ENCODE data around the gene HACD2.

DNA sequence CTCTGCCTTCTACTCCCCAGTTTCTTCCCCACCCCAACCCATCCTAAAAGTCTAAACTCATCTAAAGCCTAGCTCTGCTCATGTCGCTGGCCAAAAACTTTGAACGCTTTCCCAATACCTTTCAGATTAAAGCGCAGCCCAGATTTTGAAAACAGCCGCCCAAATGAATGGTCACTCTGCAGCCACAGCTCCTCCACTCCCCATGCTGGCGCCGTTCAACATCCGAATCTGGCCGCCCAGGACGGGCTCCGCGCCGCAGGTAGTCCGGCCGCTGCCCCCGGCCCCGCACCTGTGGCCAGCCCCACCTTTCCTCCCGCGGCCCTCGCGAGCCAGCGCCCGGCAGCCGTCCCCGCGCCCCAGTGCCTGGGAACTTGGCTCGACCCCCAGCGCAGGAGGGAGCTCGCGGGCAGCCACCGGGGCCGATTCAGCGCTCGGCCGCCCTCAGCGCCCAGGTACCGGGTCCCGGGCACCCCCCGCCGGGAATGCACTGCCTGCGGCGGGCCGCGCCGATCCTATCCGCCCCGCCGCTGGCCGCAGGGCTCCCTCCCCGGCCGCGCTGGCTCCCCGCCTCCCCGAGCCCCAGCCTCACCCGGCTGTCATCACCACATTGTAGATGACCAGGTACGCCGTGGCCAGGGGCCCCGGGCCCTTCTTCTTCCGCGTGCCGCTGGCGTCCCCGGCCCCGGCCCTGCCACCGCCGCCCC, 417 bp downstream of the HACD2 start:
- TF ChIP-seq, protein P1, sequence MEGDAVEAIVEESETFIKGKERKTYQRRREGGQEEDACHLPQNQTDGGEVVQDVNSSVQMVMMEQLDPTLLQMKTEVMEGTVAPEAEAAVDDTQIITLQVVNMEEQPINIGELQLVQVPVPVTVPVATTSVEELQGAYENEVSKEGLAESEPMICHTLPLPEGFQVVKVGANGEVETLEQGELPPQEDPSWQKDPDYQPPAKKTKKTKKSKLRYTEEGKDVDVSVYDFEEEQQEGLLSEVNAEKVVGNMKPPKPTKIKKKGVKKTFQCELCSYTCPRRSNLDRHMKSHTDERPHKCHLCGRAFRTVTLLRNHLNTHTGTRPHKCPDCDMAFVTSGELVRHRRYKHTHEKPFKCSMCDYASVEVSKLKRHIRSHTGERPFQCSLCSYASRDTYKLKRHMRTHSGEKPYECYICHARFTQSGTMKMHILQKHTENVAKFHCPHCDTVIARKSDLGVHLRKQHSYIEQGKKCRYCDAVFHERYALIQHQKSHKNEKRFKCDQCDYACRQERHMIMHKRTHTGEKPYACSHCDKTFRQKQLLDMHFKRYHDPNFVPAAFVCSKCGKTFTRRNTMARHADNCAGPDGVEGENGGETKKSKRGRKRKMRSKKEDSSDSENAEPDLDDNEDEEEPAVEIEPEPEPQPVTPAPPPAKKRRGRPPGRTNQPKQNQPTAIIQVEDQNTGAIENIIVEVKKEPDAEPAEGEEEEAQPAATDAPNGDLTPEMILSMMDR (IDR thresholded peaks at IDR 0.05) = no peak
- TF ChIP-seq POLR2A (IDR thresholded peaks at IDR 0.05) = no peak

Measured in testis (tissue), 2 donors.